ENCODE results near the gene DHX35.

- TF ChIP-seq, protein P1, sequence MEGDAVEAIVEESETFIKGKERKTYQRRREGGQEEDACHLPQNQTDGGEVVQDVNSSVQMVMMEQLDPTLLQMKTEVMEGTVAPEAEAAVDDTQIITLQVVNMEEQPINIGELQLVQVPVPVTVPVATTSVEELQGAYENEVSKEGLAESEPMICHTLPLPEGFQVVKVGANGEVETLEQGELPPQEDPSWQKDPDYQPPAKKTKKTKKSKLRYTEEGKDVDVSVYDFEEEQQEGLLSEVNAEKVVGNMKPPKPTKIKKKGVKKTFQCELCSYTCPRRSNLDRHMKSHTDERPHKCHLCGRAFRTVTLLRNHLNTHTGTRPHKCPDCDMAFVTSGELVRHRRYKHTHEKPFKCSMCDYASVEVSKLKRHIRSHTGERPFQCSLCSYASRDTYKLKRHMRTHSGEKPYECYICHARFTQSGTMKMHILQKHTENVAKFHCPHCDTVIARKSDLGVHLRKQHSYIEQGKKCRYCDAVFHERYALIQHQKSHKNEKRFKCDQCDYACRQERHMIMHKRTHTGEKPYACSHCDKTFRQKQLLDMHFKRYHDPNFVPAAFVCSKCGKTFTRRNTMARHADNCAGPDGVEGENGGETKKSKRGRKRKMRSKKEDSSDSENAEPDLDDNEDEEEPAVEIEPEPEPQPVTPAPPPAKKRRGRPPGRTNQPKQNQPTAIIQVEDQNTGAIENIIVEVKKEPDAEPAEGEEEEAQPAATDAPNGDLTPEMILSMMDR (IDR thresholded peaks at IDR 0.05; ENCODE audit: low read depth, low read length, poor library complexity, severe bottlenecking): no peak
- no peak for TF ChIP-seq EZH2phosphoT487 (IDR thresholded peaks at IDR 0.05; ENCODE audit: borderline replicate concordance, low read length)
These were observed 28.6 kb downstream of the DHX35 start for GRCh38 chr20:38990728-38991127.

Measured in DOHH2 (cell line).